H1 (cell line): ENCODE measurements around the gene KLK4. TPM values are rescaled to one million over a fixed set of nuclear protein-coding genes. Genes with fewer than 3 reads are reported as not detected.
A peak's percentile ranks its signal among the peaks of the same experiment; 100 is the strongest.

Experiments used
- CTCF ChIA-PET: fragments of 300-600 bp; sonication (Branson Sonifier 250); formaldehyde crosslinking; loops from one replicate; lab custom pipeline; 2021; ENCODE audit not compliant: partially characterized antibody; lab: Charles Lee
- POLR2A ChIA-PET: fragments of 300-600 bp; sonication (Branson Sonifier 250); formaldehyde crosslinking; loops from one replicate; lab custom pipeline; 2021; ENCODE audit warnings: inconsistent platforms; ENCODE audit not compliant: partially characterized antibody; lab: Charles Lee
- DNase-seq, 2 experiments: peaks; one replicate each; pipeline versions ENCODE4 v3.0.0 to v3.0.0-alpha.2; 2010 to 2022; ENCODE audit warnings: low spot score in 2 of 2, low read depth in 1 of 2, mixed read lengths in 1 of 2
- FAIRE-seq: peaks from 2 replicates; lab custom pipeline; 2011; peaks lifted over from hg19 to GRCh38; lab: Jason Lieb, UNC
- H2AFZ ChIP-seq: 2 replicates; pipeline ENCODE4 v1.8.1; 2012; ENCODE audit warnings: low read length, inconsistent platforms
- H2AK5ac ChIP-seq: 2 replicates; pipeline ENCODE4 v1.6.1; 2013; ENCODE audit warnings: low read depth, low read length
- H2BK120ac ChIP-seq: replicated peaks from 2 replicates; pipeline ENCODE3; 2013; ENCODE audit warnings: low read depth, low read length, inconsistent platforms
- H2BK12ac ChIP-seq: 2 replicates; pipeline ENCODE4 v1.6.1; 2013; ENCODE audit warnings: low read depth, low read length
- H2BK15ac ChIP-seq: 2 replicates; pipeline ENCODE4 v1.6.1; 2013; ENCODE audit warnings: low read length
- H2BK20ac ChIP-seq: 2 replicates; pipeline ENCODE4 v1.6.1; 2013; ENCODE audit warnings: low read length
- H2BK5ac ChIP-seq: 2 replicates; pipeline ENCODE4 v1.6.1; 2013; ENCODE audit warnings: low read depth, low read length
- H3K14ac ChIP-seq: 2 replicates; pipeline ENCODE4 v1.6.1; 2013; ENCODE audit warnings: inconsistent platforms; ENCODE audit not compliant: insufficient read length
- H3K18ac ChIP-seq: 2 replicates; pipeline ENCODE4 v1.6.1; 2013; ENCODE audit warnings: low read length; ENCODE audit errors: extremely low read depth
- H3K23ac ChIP-seq: 2 replicates; pipeline ENCODE4 v1.6.1; 2013; ENCODE audit warnings: inconsistent platforms; ENCODE audit not compliant: insufficient read length
- H3K23me2 ChIP-seq: 2 replicates; pipeline ENCODE4 v1.6.1; 2013; ENCODE audit warnings: low read depth, low read length
- H3K27ac ChIP-seq: 2 replicates; pipeline ENCODE4 v1.6.1; 2011; ENCODE audit warnings: low read depth, low read length, inconsistent platforms
- H3K27me3 ChIP-seq, 4 experiments: replicated peaks in 1 of 4; 1 replicate in 1 of 4; 2 replicates in 3 of 4; pipeline versions ENCODE4 v1.6.1 to v1.8.1; 2011 to 2013; ENCODE audit warnings: low read length in 3 of 4, mild to moderate bottlenecking in 3 of 4, inconsistent platforms in 2 of 4, mixed read lengths in 2 of 4, moderate library complexity in 1 of 4; ENCODE audit not compliant: control insufficient read depth in 3 of 4, insufficient read depth in 3 of 4; ENCODE audit errors: extremely low read depth in 1 of 4
- H3K36me3 ChIP-seq, 4 experiments: 2 replicates each; pipeline versions ENCODE4 v1.6.1 to v1.8.1; 2011 to 2013; ENCODE audit warnings: mild to moderate bottlenecking in 4 of 4, low read length in 3 of 4, moderate library complexity in 2 of 4, control low read depth in 1 of 4, inconsistent platforms in 1 of 4; ENCODE audit not compliant: insufficient read depth in 4 of 4, control insufficient read depth in 2 of 4
- H3K4ac ChIP-seq: replicated peaks from 2 replicates; pipeline ENCODE3; 2013; ENCODE audit warnings: low read length, low read depth, mixed read lengths, inconsistent platforms; ENCODE audit not compliant: insufficient read length
- H3K4me1 ChIP-seq, 4 experiments: replicated peaks in 1 of 4; 1 replicate in 1 of 4; 2 replicates in 3 of 4; pipeline versions ENCODE4 v1.6.1 to v1.8.1; 2011 to 2013; ENCODE audit warnings: low read length in 3 of 4, inconsistent platforms in 2 of 4, mixed read lengths in 1 of 4; ENCODE audit not compliant: insufficient read depth in 4 of 4, control insufficient read depth in 3 of 4
- H3K4me2 ChIP-seq, 2 experiments: 2 replicates each; pipeline versions ENCODE4 v1.6.1 to v1.8.1; 2011 to 2013; ENCODE audit warnings: low read depth in 2 of 2, low read length in 2 of 2, control low read depth in 1 of 2, inconsistent platforms in 1 of 2, mild to moderate bottlenecking in 1 of 2; ENCODE audit not compliant: insufficient read depth in 1 of 2
- H3K4me3 ChIP-seq, 4 experiments: fragments of 200-600, 300-600 bp in 1 of 4; sonication (generic), shearing (Covaris generic), sonication (Bioruptor Twin) in 1 of 4; 2 replicates each; pipeline versions ENCODE4 v1.5.1 to v1.8.1; 2011 to 2016; ENCODE audit warnings: low read length in 4 of 4, low read depth in 3 of 4, control low read depth in 2 of 4, inconsistent platforms in 2 of 4, mild to moderate bottlenecking in 2 of 4, mixed read lengths in 1 of 4, moderate library complexity in 1 of 4; ENCODE audit not compliant: insufficient read depth in 2 of 4; ENCODE audit errors: extremely low read depth in 1 of 4
- H3K56ac ChIP-seq: replicated peaks from 2 replicates; pipeline ENCODE3; 2013; ENCODE audit warnings: low read depth, mild to moderate bottlenecking, mixed read lengths, low read length, inconsistent platforms; ENCODE audit not compliant: insufficient read length
- H3K79me1 ChIP-seq: 2 replicates; pipeline ENCODE4 v1.6.1; 2013; ENCODE audit warnings: low read depth, low read length, control low read depth
- H3K79me2 ChIP-seq, 2 experiments: 2 replicates each; pipeline versions ENCODE4 v1.6.1 to v1.8.1; 2012 to 2013; ENCODE audit warnings: low read length in 2 of 2, mild to moderate bottlenecking in 2 of 2, inconsistent platforms in 1 of 2; ENCODE audit not compliant: insufficient read depth in 2 of 2, control insufficient read depth in 1 of 2
- H3K9ac ChIP-seq, 4 experiments: replicated peaks in 1 of 4; 1 replicate in 1 of 4; 2 replicates in 3 of 4; pipeline versions ENCODE4 v1.6.1 to v1.8.1; 2011 to 2013; ENCODE audit warnings: low read depth in 3 of 4, low read length in 3 of 4, control low read depth in 2 of 4, mild to moderate bottlenecking in 2 of 4, moderate library complexity in 2 of 4, inconsistent platforms in 1 of 4; ENCODE audit errors: extremely low read depth in 1 of 4
- H3K9me3 ChIP-seq, 2 experiments: 2 replicates each; pipeline versions ENCODE4 v1.6.1 to v1.8.1; 2012 to 2013; ENCODE audit warnings: mild to moderate bottlenecking in 2 of 2, moderate library complexity in 2 of 2, control low read depth in 1 of 2, inconsistent platforms in 1 of 2, low read depth in 1 of 2, low read length in 1 of 2, mixed read lengths in 1 of 2; ENCODE audit not compliant: insufficient read depth in 2 of 2
- H4K20me1 ChIP-seq, 2 experiments: replicated peaks in 1 of 2; 2 replicates each; pipeline versions ENCODE3 to v1.8.1; 2011 to 2013; ENCODE audit warnings: inconsistent platforms in 2 of 2, low read length in 2 of 2, mild to moderate bottlenecking in 1 of 2; ENCODE audit not compliant: insufficient read depth in 2 of 2, control insufficient read depth in 1 of 2
- H4K5ac ChIP-seq: 2 replicates; pipeline ENCODE4 v1.6.1; 2013; ENCODE audit warnings: low read length, low read depth, mixed read lengths, inconsistent platforms; ENCODE audit not compliant: insufficient read length
- H4K8ac ChIP-seq: 2 replicates; pipeline ENCODE4 v1.8.0; 2013; ENCODE audit warnings: mild to moderate bottlenecking, moderate library complexity, low read length, inconsistent platforms; ENCODE audit not compliant: insufficient read depth; ENCODE audit errors: extremely low read depth
- H4K91ac ChIP-seq: replicated peaks from 2 replicates; pipeline ENCODE3; 2013; ENCODE audit warnings: low read length, mixed read lengths, inconsistent platforms; ENCODE audit not compliant: insufficient read length
- CEBPB ChIP-seq: IDR thresholded peaks from 2 replicates; pipeline ENCODE4 v1.6.1; 2012; ENCODE audit warnings: low read depth, low read length
- EP300 ChIP-seq, 2 experiments: IDR thresholded peaks; 1 replicate in 1 of 2; 2 replicates in 1 of 2; pipeline ENCODE4 v1.6.1; 2011 to 2012; ENCODE audit warnings: low read depth in 2 of 2, low read length in 2 of 2, mild to moderate bottlenecking in 2 of 2, borderline replicate concordance in 1 of 2, inconsistent platforms in 1 of 2, moderate library complexity in 1 of 2
- WGBS, 2 experiments: shearing (Covaris generic) in 1 of 2; methylation state at CpG; one replicate each; pipeline versions ENCODE4 v1.1.6 to v1.1.7; 2013 to 2015; ENCODE audit warnings: low lambda C conversion rate in 2 of 2, mixed read lengths in 2 of 2, inconsistent platforms in 1 of 2, low coverage in 1 of 2, missing lambda C conversion rate in 1 of 2; ENCODE audit not compliant: insufficient replicate concordance in 2 of 2, insufficient coverage in 1 of 2, insufficient read length in 1 of 2; ENCODE audit errors: extremely low coverage in 1 of 2, missing lambda C conversion rate in 1 of 2; 5-methylcytosine and 5-hydroxymethylcytosine counted together
- polyA plus RNA-seq, 7 experiments: library from polyadenylated mRNA; depleted of rRNA in 3 of 7; stranded (reverse) in 5 of 7; unstranded in 2 of 7; fragments of >200 nt in 5 of 7; fragments of 200-250 nt in 2 of 7; gene quantifications; 1 replicate in 5 of 7; 2 replicates in 1 of 7; 4 replicates in 1 of 7; pipeline versions ENCODE4 v1.2.1 to v1.2.3, GENCODE V29; 2011 to 2013; ENCODE audit warnings: missing spikeins in 2 of 7, mixed read lengths in 2 of 7
- total RNA-seq: library from RNA; stranded (reverse); fragmentation: NEBNext Ultra II Directional; extraction: Animal tissue kit (Norgen Biotek cat#: 25700); gene quantifications from 2 replicates; pipeline ENCODE4 v1.2.1, GENCODE V29; 2021
- TF ChIP-seq, protein P1 (sequence below): IDR thresholded peaks from 2 replicates; pipeline ENCODE4 v1.6.1; 2012; ENCODE audit warnings: inconsistent platforms

Gene KLK4
- total and polyA plus RNA-seq, 2 of the 8 experiments (the other 6 are each of a cell fraction or from before 2014, with no cell fraction given), result 0.44 TPM; not detected in 1

DNA sequence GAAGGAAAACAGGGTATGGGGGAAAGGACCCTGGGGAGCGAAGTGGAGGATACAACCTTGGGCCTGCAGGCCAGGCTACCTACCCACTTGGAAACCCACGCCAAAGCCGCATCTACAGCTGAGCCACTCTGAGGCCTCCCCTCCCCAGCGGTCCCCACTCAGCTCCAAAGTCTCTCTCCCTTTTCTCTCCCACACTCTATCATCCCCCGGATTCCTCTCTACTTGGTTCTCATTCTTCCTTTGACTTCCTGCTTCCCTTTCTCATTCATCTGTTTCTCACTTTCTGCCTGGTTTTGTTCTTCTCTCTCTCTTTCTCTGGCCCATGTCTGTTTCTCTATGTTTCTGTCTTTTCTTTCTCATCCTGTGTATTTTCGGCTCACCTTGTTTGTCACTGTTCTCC lies 53.8 kb downstream of the KLK4 start:
- no peaks in the 10 kb centered on the region for H4K20me1 ChIP-seq
- 75% methylated on average over 6 of the region's 6 CpGs; no CpG with 5 or more reads in 1 of the 2 experiments for WGBS, 2 experiments

More for the DNA sequence above, 53.8 kb downstream of the KLK4 start:
- no peaks in the 10 kb centered on the region for H3K23me2 ChIP-seq
- peaks cover 0 to 4% of the 10 kb centered on the region in 2 experiments; a peak in 2 of 4 replicates for H3K9me3 ChIP-seq
- H2BK15ac ChIP-seq, result no peak overlapping the region
- H3K36me3 ChIP-seq, result no peaks in the 10 kb centered on the region
- TF ChIP-seq, protein P1, sequence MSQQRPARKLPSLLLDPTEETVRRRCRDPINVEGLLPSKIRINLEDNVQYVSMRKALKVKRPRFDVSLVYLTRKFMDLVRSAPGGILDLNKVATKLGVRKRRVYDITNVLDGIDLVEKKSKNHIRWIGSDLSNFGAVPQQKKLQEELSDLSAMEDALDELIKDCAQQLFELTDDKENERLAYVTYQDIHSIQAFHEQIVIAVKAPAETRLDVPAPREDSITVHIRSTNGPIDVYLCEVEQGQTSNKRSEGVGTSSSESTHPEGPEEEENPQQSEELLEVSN, result no peak
- TF ChIP-seq CEBPB (no peak), EP300 (IDR thresholded peaks at IDR 0.05; ENCODE audit: borderline replicate concordance in 1 of 2, low read depth in 2 of 2, low read length in 2 of 2) (no peak)
- CTCF ChIA-PET, result no interaction called here
- H4K91ac ChIP-seq, result no peak overlapping the region
- no peak overlapping the region for H3K14ac ChIP-seq
- peaks cover 0 to 14% (median 6%) of the 10 kb centered on the region in 4 experiments; a peak in 5 of 7 replicates for H3K4me1 ChIP-seq
- FAIRE-seq, result no peak
- no peak overlapping the region for H3K56ac ChIP-seq
- no peak overlapping the region for H3K9ac ChIP-seq
- no peak overlapping the region; the same call in 1 of the 2 replicates for H3K18ac ChIP-seq
- POLR2A ChIA-PET, result interaction anchor here (4.9 kb wide), 1 partner anchor 53 kb away, joined by 31 read pairs; no protein-coding TSS in a partner anchor
- no peak overlapping the region for H3K4me3 ChIP-seq
- no peaks in the 10 kb centered on the region for H3K79me1 ChIP-seq
- no peak overlapping the region for H4K5ac ChIP-seq
- H2BK120ac ChIP-seq, result no peak overlapping the region
- no peaks in the 10 kb centered on the region for H3K79me2 ChIP-seq
- 0 out of 2 replicates have a peak overlapping the region, but pooled peaks have one; percentile 62 for H2AFZ ChIP-seq
- H3K4me2 ChIP-seq, result no peak overlapping the region; a peak in 1 of 4 replicates
- no peak overlapping the region for H3K4ac ChIP-seq
- H3K27me3 ChIP-seq, result no peaks in the 10 kb centered on the region
- DNase-seq, result no peak
- no peak overlapping the region for H2BK5ac ChIP-seq
- H3K23ac ChIP-seq, result no peak overlapping the region
- H4K8ac ChIP-seq, result no peak overlapping the region
- H2AK5ac ChIP-seq, result no peak overlapping the region
- H2BK12ac ChIP-seq, result 0 out of 2 replicates have a peak overlapping the region, but pooled peaks have one; percentile 72
- no peak overlapping the region for H3K27ac ChIP-seq
- no peak overlapping the region for H2BK20ac ChIP-seq
